T-helper 22 cell (primary cell): ENCODE measurements around the gene FN3KRP.

ENCODE experiments used
- DNase-seq: peaks from one replicate; pipeline ENCODE4 v3.0.0-alpha.2; 2020; ENCODE audit warnings: low read depth

FN3KRP gene, protein sequence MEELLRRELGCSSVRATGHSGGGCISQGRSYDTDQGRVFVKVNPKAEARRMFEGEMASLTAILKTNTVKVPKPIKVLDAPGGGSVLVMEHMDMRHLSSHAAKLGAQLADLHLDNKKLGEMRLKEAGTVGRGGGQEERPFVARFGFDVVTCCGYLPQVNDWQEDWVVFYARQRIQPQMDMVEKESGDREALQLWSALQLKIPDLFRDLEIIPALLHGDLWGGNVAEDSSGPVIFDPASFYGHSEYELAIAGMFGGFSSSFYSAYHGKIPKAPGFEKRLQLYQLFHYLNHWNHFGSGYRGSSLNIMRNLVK

DNA sequence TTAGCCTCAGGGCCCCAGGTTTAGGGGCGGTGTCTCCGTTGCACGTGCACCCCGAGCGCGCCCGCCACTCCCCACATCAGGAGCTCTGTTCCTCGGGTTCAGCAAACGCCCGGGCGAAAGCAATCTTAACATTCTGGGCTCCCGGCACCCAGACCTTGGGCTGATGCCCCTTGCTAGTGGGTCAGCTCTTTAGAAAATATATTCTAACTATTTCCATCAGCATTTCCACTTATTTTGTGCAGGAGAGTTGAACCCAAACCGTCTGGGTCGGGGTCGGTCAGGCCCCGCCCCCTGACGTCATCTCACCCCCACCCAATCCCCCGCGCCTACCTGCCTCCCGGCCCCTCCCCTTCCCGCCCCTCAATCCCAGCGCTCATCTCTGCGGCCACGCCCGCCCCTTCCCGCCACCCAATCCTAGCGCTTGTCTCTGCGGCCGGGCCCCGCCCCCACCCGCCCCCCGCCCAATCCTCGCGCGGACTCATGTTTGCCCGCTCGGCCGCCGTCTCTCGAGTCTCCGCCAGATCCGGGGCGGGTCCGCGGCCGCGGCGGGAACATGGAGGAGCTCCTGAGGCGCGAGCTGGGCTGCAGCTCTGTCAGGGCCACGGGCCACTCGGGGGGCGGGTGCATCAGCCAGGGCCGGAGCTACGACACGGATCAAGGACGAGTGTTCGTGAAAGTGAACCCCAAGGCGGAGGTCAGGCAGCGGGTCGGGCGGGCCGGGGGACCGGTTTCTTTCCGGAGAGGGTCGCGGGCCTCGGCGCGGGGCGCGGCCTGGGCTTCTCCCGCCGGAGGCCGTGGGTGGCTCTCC, at the start of gene FN3KRP:
Gene FN3KRP (plus strand): TSS at position 504 of the 808 bp plus-strand sequence. CDS start 50 bp downstream, at position 554.
- peak; percentile 92 for DNase-seq

- no peak for DNase-seq
These were observed 49.4 kb upstream of the FN3KRP start for GRCh38 chr17:82666931-82667667.

- no peak for DNase-seq
These were observed 48.9 kb upstream of the FN3KRP start for GRCh38 chr17:82667668-82668000.

- no peak for DNase-seq
These were observed 48.4 kb upstream of the FN3KRP start for GRCh38 chr17:82668024-82668630.

DNA sequence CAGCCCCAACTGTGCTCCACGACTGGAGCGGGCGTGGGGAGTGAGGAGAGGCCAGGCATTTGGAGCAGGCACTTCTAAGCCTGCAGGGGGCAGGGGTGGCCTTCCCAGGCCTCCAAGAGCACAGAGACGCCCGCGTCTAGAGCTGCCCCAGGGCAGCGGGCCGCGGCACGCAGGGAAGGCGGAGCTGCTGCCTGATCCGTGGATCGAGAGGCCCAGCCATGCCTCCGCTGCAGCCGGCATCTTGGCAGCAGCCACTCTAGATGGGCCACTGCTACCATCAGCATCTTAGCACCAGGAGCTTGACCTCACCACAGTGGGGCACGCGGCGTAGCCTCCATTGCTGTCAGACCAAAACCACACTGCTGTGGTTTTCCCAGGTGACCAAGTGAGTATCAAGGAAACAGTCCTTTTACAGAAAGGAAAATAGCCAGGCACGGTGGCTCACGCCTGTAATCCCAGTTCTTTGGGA, 47.8 kb upstream of the FN3KRP start:
- DNase-seq: no peak

DNA sequence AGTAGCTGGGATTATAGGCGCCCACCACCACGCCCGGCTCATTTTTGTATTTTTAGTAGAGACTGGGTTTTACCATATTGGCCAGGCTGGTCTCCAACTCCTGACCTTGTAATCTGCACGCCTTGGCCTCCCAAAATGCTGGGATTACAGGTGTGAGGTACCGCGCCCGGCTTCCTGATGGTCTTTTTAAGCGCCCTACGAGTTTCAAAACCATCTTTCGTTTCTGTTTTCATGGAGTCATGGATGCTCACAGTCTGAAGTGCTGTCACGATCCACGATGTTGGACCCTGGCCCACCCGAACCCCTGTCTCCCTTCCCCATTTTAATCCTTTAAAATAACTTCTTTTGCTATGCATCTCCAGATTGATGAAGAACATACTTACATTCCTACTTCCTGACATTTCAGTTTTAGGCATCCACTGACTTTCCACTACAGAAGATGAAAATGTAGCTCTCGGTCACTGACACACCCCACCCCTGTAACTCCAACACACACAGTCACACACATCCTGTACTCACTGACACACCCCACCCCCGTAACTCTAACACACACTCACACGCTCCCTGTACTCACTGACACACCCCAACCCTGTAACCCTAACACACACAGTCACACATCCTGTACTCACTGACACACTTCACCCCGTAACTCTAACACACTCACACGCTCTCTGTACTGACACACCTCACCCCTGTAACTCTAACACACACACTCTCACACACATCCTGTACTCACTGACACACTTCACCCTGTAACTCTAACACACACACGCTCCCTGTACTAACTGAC, 45.6 kb upstream of the FN3KRP start:
- no peak for DNase-seq

- DNase-seq: no peak
These were observed 41.6 kb upstream of the FN3KRP start for GRCh38 chr17:82674656-82675475.

DNA sequence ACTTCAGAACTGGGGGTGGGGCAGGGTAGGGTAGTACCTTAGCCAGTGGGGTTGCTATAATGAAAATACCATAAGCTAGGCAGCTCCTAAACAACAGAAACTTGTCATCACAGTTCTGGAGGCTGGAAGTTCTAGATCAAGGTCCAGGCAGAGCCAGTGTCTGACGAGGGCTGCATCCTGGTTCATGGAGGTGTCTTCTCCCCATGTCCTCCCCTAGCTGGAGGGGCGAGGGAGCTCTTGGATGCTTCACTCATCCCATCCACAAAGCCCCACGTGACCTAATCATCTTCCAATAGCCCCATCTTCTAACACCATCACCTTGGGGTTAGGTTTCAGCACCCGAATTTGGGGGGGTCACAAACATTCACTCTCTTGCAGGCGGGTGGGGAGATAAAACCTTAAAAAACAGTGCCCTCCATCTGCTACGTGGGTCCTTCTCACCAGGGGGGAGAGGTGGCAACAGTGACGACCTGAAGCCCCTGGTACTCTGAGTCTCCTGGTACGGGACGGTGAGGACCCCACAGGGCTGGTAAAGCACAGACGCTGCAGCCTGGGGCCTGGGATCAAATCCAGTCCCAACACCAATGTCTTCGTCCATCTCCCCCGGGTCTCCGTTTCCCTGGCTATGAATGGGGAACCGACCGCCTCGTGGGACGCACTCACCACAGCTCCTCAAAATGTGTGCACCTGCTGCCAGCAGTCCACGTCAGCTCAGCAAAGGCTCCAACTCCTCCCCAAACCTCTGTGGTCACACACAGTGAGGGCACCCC, 40.8 kb upstream of the FN3KRP start:
- no peak for DNase-seq

DNA sequence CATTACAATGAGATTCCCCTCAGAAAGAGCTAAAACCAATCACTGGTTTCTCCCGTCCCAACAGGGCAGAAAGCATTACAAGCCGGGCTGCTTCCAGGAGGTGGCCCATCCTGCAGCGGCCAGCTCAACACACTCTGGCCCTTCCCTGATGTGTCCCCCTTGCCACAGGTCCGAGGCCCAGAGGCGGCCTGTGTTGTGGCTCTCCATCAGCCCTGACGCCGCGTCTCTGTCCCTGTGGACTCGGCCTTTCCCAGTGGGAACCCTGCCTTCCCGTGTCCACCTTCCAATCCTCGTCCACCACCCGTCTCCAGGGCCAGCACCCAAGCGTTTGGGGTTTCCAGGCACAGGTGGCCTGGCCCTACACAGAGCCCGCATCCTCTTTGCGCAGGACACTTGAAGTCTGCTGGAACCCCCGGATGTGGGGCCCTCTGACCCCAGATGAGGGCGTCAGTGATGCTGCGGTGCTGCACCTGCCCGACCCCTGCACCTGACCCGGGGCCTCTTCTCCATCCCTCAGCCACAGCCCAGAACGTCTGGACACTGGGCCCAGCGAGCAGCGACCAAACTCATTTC, 39.1 kb upstream of the FN3KRP start:
- no peak for DNase-seq

DNA sequence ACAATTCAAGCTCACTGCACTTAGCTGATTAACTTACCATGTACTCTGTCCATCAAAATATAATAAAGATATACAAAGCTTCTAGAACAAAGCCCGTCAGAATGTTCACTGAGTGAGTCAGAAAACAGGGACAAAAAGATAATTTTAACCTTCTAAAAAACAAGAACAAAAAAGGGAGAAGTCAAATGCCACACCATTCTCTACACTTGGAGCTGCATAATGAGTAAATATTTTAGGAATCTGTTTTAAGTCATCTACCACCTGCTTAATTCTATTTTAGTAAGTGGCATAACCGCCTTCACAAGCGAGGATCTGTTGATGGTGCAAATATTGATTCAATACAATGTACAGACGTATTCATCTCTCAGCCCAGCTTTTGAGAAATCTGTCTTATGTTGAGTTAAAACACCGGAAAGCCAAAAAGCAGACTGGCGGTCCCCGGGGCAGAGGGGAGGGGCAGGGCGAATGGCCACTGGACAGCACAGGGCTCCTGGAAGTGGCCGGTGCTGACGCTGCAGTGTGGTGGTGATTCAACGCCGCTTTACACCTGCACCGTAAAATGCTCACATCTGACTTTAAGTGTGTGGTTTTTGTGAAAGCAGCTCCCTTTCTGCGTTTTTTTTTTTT, 38.1 kb upstream of the FN3KRP start:
- DNase-seq: no peak

DNA sequence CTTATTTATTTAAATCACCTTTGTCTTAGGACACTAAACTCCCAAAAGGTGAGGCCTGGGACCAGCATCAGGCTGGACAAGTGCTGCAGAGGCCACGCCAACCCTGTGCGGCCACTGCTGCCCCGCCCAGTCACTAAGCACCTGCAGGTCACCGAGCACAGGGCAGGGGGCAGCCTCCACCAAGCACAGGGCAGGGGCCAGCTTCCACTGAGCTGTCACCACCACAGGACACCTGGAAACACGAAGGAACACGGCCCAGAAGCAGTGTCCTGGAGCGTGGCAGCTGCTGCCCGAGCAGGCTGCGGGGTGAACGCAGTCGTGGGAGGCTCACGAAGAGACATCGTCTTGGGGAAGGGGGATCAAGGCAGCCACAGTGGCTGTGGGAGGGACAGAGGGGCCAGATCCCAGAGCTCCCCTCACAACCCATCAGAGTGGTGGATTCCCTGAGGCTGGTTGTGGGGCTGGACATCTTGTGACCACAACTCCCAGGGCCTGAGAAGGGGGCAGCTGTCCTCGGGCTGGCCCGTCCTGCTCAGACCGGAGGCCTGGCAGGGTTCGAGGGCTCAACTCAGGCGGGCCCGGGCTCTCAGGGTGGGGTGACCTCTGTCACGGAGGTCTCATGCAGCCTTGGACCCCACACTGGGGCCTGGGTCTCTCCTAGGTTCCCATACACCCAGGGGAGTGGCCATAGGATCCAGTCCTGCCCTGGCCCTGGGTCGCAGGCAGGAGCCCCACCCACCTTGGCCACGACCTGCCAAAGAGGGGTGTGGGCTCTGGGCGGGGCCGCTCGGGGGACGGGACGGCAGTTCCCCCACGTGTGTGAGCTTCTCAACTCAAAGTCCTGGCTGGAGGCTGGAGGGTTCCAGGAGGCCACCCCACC, 36.7 kb upstream of the FN3KRP start:
- DNase-seq: no peak

GRCh38 chr17:82681547-82681946, 35.0 kb upstream of the FN3KRP start:
- no peak for DNase-seq

DNA sequence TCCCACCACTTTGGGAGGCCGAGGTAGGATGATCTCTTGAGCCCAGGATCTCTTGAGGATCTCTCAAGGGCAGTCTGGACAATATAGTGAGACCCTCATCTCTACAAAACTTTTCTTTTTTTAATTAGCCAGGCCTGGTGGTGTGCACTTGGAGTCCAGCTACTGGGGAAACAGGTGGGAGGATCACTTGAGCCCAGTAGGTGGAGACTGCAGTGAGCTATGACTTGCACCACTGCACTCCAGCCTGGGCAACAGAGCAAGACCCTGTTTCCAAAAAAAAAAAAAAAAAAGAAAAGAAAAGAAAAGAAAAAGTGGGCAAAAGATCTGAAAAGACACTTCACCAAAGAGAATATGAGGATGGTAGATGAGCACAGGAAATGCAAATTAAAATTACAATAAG, 33.0 kb upstream of the FN3KRP start:
- no peak for DNase-seq

GRCh38 chr17:82684228-82684841, 32.2 kb upstream of the FN3KRP start:
- DNase-seq: no peak

- DNase-seq: no peak
These were observed 31.2 kb upstream of the FN3KRP start for GRCh38 chr17:82685291-82685690.

- no peak for DNase-seq
These were observed 29.9 kb upstream of the FN3KRP start for GRCh38 chr17:82686366-82687324.
